ENCODE results near the gene CDH23.

The CDH23 gene

GRCh38 chr10:71578069-71578468, 181.3 kb downstream of the CDH23 start:
- no peak for TF ChIP-seq CTCF (IDR thresholded peaks at IDR 0.05; ENCODE audit: borderline replicate concordance, insufficient read depth, low read depth, low read length)
- no peak overlapping the region for H3K4me3 ChIP-seq (ENCODE audit: low read depth, low read length)

GRCh38 chr10:71579668-71580067, 182.9 kb downstream of the CDH23 start:
- TF ChIP-seq CTCF (IDR thresholded peaks at IDR 0.05; ENCODE audit: borderline replicate concordance, insufficient read depth, low read depth, low read length), result no peak
- no peak overlapping the region for H3K4me3 ChIP-seq (ENCODE audit: low read depth, low read length)

GRCh38 chr10:71580415-71580814, 183.7 kb downstream of the CDH23 start:
- TF ChIP-seq CTCF (IDR thresholded peaks at IDR 0.05; ENCODE audit: borderline replicate concordance, insufficient read depth, low read depth, low read length), result no peak
- H3K4me3 ChIP-seq (ENCODE audit: low read depth, low read length), result no peak overlapping the region

- TF ChIP-seq CTCF (IDR thresholded peaks at IDR 0.05; ENCODE audit: borderline replicate concordance, insufficient read depth, low read depth, low read length), result no peak
- no peak overlapping the region for H3K4me3 ChIP-seq (ENCODE audit: low read depth, low read length)
These were observed 184.2 kb downstream of the CDH23 start for GRCh38 chr10:71580926-71581325.

- no peak for TF ChIP-seq CTCF (IDR thresholded peaks at IDR 0.05; ENCODE audit: borderline replicate concordance, insufficient read depth, low read depth, low read length)
These were observed 184.7 kb downstream of the CDH23 start for GRCh38 chr10:71581376-71581775.

GRCh38 chr10:71582019-71582418, 185.3 kb downstream of the CDH23 start:
- H3K4me3 ChIP-seq (ENCODE audit: low read depth, low read length), result no peak overlapping the region
- no peak for TF ChIP-seq CTCF (IDR thresholded peaks at IDR 0.05; ENCODE audit: borderline replicate concordance, insufficient read depth, low read depth, low read length)

More at GRCh38 chr10:71581376-71581775, 184.7 kb downstream of the CDH23 start:
- H3K4me3 ChIP-seq (ENCODE audit: low read depth, low read length), result no peak overlapping the region

- TF ChIP-seq CTCF (IDR thresholded peaks at IDR 0.05; ENCODE audit: borderline replicate concordance, insufficient read depth, low read depth, low read length), result no peak
- H3K4me3 ChIP-seq (ENCODE audit: low read depth, low read length), result no peak overlapping the region
These were observed 186.1 kb downstream of the CDH23 start for GRCh38 chr10:71582506-71583475.

Data from GM12875 (cell line).